Cardiac muscle cell (in vitro differentiated cells and primary cell): ENCODE data around the gene IL1RAPL1. TPM values are rescaled to one million over a fixed set of nuclear protein-coding genes. Genes with fewer than 3 reads are reported as not detected.
A peak's percentile ranks its signal among the peaks of the same experiment; 100 is the strongest.

Experiments used
- DNase-seq, 2 donors: peaks; one replicate each; pipeline versions ENCODE4 v3.0.0 to v3.0.0-alpha.2; 2010 to 2017; ENCODE audit warnings: low read depth in 1 of 2, low spot score in 1 of 2
- H3K27ac ChIP-seq: fragments of 200-600 bp; sonication (generic); 2 replicates; pipeline ENCODE4 v1.5.1; 2016
- H3K27me3 ChIP-seq: fragments of 200-600 bp; sonication (generic); 2 replicates; pipeline ENCODE4 v1.6.0; 2016; ENCODE audit warnings: control low read depth
- H3K36me3 ChIP-seq: fragments of 200-600 bp; sonication (generic); 2 replicates; pipeline ENCODE4 v1.5.1; 2016; ENCODE audit warnings: control low read depth
- H3K4me1 ChIP-seq: fragments of 200-600 bp; sonication (generic); 2 replicates; pipeline ENCODE4 v1.8.1; 2017; ENCODE audit warnings: low read depth, mild to moderate bottlenecking, mixed run types
- H3K4me3 ChIP-seq: fragments of 200-600 bp; sonication (generic); 2 replicates; pipeline ENCODE4 v1.5.1; 2016; ENCODE audit warnings: mild to moderate bottlenecking
- H3K9me3 ChIP-seq: fragments of 200-600 bp; sonication (generic); 2 replicates; pipeline ENCODE4 v1.5.1; 2017; ENCODE audit warnings: low read depth, mild to moderate bottlenecking, control low read depth
- CTCF ChIP-seq: IDR thresholded peaks from 2 replicates; pipeline ENCODE4 v1.5.1; 2012; ENCODE audit warnings: low read depth, mild to moderate bottlenecking, low read length
- polyA plus RNA-seq: library from polyadenylated mRNA; unstranded; fragments of >200 nt; fragmentation: Nextera tagmentation; extraction: Ambion mirVana; gene quantifications from 2 replicates; pipeline ENCODE4 v1.2.1, GENCODE V29; 2016
- total RNA-seq: library from RNA; depleted of rRNA; stranded (reverse); fragments of >200 nt; gene quantifications from 2 replicates; pipeline ENCODE4 v1.2.3, GENCODE V29; 2016

Gene IL1RAPL1
- total and polyA plus RNA-seq, 2 experiments from 2014 or later, result 3.2 to 4.2 TPM

- DNase-seq, result no peak
- Histone ChIP-seq H3K36me3 (no peaks in the 10 kb centered on the region), H3K4me3 (peak overlapping the region; percentile 67), H3K9me3 (no peaks in the 10 kb centered on the region), H3K27me3 (no peaks in the 10 kb centered on the region), H3K27ac (no peak overlapping the region), H3K4me1 (no peaks in the 10 kb centered on the region)
- TF ChIP-seq CTCF, result no peak
These were observed 1.5 kb upstream of the IL1RAPL1 start for GRCh38 chrX:28585767-28586166.

- peak overlapping the region; percentile 67 for H3K4me3 ChIP-seq
- no peaks in the 10 kb centered on the region for H3K9me3 ChIP-seq
- peak overlapping the region; percentile 34 for H3K27ac ChIP-seq
- no peaks in the 10 kb centered on the region for H3K4me1 ChIP-seq
- peak; percentile 64 to 70 for DNase-seq
- H3K27me3 ChIP-seq, result no peaks in the 10 kb centered on the region
- H3K36me3 ChIP-seq, result no peaks in the 10 kb centered on the region
- no peak for TF ChIP-seq CTCF
These were observed 960 bp upstream of the IL1RAPL1 start for GRCh38 chrX:28586286-28586685.

- no peak for TF ChIP-seq CTCF
- H3K9me3 ChIP-seq, result no peaks in the 10 kb centered on the region
- H3K27ac ChIP-seq, result no peak overlapping the region
- H3K27me3 ChIP-seq, result no peaks in the 10 kb centered on the region
- no peak for DNase-seq
- no peaks in the 10 kb centered on the region for H3K36me3 ChIP-seq
- peak overlapping the region; percentile 67 for H3K4me3 ChIP-seq
- no peaks in the 10 kb centered on the region for H3K4me1 ChIP-seq
These were observed 1.8 kb downstream of the IL1RAPL1 start for GRCh38 chrX:28589046-28589445.

GRCh38 chrX:28590396-28590795 is 3.1 kb downstream of the IL1RAPL1 start:
- Histone ChIP-seq H3K36me3 (no peaks in the 10 kb centered on the region), H3K4me3 (peak overlapping the region; percentile 0), H3K27ac (no peak overlapping the region), H3K4me1 (no peaks in the 10 kb centered on the region), H3K27me3 (no peaks in the 10 kb centered on the region), H3K9me3 (no peaks in the 10 kb centered on the region)
- peak; percentile 22 to 26 for DNase-seq
- peak; percentile 17 for TF ChIP-seq CTCF

- H3K36me3 ChIP-seq, result no peaks in the 10 kb centered on the region
- H3K27ac ChIP-seq, result no peak overlapping the region
- no peaks in the 10 kb centered on the region for H3K4me1 ChIP-seq
- H3K9me3 ChIP-seq, result no peaks in the 10 kb centered on the region
- H3K27me3 ChIP-seq, result no peaks in the 10 kb centered on the region
- TF ChIP-seq CTCF, result no peak
- DNase-seq, result no peak
- H3K4me3 ChIP-seq, result no peak overlapping the region
These were observed 4.3 kb downstream of the IL1RAPL1 start for GRCh38 chrX:28591542-28591941.

- no peaks in the 10 kb centered on the region for H3K9me3 ChIP-seq
- no peaks in the 10 kb centered on the region for H3K27me3 ChIP-seq
- DNase-seq, result no peak
- H3K4me1 ChIP-seq, result no peaks in the 10 kb centered on the region
- no peak overlapping the region for H3K27ac ChIP-seq
- no peak overlapping the region for H3K4me3 ChIP-seq
- H3K36me3 ChIP-seq, result no peaks in the 10 kb centered on the region
- no peak for TF ChIP-seq CTCF
These were observed 8.1 kb downstream of the IL1RAPL1 start for GRCh38 chrX:28595346-28595745.
